Medulla oblongata (tissue), 1 donor: ENCODE data around the gene LRCH1.

Experiments used
- DNase-seq: peaks from one replicate; pipeline ENCODE4 v3.0.0-alpha.2; 2015; ENCODE audit errors: extremely low spot score

The LRCH1 gene

DNA sequence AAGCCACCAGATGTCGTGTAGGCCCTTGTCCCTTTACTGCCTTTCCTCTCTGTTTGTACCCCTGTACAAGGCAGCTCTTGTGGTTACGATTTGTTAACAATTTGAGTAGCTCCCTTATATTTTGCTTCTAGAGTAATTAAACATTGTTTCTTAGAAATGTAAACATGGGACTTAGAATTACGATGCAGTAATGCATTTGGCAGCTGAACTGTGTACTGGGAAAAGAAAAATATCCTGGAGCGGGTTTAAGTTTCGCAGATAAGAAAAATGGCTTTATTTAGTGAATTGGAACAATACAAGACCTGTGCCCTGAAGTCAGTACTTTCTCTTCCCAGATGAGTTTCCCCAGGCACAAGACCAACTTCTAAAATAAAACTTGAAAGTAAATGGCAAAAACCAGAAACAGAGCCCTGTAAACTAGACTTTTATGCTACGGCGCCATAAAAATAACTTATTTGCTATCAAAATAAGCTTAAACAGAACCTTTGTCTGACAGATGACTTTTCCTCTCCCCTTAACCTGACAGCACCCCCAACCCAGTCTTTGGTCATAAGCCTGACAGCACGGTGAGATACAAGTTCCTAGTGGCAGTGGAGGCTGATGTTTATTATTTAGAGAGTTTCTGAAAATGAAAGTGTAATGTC, 63.0 kb downstream of the LRCH1 start:
- no peak for DNase-seq

DNA sequence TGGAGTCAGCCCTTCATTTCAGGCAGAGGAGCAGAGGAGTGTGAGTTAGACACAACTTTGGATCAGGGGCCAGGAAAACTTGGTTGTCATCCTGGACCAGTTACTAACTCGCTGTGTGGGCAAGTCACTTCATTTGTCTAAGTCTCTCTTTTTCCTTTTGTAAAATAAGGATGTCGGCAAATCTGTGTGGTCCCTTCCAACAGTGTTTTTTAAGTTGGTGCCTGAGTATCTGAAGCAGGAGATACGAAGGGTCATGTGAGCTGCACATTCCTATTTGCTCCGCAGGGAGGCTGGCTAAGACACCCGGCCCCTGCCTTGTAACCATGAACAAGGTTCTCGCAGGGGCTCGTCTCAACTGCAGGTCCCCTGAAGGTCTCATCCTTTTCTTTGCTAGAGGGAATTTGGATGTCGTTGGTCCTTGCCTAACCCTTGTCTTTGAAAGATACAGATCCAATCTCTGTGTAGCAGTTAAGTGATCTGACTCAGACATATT, 64.3 kb downstream of the LRCH1 start:
- no peak for DNase-seq

DNA sequence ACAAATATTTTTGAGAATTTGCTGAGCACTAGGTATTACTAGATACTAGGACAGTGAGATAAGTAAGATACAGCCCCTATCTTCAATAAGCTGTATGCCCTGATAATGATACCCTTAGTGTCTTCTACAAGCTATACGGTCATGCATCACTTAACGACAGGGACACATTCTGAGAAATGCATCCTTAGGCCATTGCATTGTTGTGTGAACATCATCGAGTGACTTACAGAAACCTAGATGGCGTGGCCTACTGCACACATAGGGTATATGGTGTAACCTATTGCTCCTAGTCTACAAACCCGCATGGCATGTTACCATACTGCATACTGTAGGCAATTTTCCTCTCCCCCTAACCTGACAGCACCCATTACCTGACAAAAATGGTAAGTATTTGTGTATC, 64.9 kb downstream of the LRCH1 start:
- no peak for DNase-seq

DNA sequence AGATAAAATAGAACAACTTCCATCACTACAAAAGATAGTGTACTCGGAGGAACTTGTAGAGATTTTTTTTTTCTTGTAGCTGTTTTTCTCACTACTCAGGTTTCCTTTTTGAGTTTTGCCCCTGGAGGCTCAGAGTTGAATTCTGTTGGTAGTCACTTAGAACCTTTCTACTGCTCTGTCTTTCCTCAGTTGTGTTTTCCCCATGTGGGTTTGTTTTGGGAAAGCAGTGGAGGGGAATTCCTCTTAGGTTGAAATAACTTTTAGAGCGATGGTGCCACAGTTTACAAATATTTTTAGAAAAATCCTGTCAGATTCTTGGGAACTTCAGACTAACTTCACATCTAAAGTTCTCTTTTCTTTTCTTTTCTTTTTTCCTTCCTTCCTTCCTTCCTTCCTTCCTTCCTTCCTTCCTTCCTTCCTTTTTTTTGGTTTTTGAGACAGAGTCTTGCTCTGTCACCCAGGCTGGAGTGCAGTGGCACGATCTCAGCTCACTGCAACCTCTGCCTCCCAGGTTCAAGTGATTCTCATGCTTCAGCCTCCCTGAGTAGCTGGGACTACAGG, 65.8 kb downstream of the LRCH1 start:
- DNase-seq, result no peak

DNA sequence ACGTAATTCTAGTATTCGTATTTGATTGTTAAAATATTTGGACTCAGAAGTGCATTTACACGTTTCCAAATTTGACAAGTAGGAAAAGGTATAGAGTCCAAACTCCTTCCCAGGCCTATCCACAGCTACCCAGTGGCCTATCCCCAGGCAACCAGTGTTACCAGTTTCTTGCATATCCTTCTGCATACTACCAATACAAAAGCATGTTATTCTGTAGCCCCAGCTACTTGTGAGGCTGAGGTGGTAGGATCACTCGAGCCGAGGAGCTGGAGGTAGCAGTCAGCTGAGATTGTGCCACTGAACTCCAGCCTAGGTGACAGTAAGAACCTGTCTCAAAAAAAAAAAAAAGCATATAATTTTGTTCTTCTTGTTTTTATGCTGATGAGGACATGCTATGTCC, 67.1 kb downstream of the LRCH1 start:
- DNase-seq, result no peak

DNA sequence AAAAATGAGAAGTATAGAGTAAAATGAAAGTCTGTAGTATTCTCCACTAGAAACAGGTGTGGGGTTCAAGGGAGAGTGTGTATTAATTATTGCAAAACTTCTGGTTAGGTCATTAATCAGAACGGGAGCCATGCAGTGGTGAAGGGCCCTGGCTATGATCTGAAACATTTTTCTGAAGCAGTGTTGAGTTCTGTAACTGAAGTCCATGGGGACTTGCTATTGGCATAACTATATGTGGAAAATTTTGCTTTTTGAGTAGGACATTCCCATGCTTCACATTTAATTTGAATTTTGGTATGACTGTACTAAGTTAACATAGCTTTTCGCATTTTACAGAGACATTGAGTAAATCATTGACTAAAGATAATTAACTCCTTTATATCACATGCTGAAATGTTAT, 67.5 kb downstream of the LRCH1 start:
- no peak for DNase-seq

DNA sequence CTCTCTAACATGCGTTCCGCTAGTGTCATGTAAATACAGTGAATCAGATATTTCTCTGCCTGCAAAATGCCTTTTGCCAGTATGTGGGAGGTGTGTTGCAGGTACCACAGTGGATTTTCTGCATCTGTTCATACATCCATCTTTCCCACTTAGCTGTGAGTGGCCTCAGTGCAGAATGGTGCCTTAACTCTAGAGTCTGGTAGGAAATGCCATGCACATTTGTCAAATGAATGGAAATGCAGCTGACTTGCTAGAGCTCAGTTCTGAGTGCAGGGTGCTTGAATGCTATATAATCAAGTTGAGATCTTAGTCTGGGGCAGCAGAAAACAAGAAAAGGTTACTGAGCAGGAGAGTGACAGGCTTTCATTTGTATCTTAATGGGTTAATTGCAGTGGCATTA, 68.2 kb downstream of the LRCH1 start:
- no peak for DNase-seq

DNA sequence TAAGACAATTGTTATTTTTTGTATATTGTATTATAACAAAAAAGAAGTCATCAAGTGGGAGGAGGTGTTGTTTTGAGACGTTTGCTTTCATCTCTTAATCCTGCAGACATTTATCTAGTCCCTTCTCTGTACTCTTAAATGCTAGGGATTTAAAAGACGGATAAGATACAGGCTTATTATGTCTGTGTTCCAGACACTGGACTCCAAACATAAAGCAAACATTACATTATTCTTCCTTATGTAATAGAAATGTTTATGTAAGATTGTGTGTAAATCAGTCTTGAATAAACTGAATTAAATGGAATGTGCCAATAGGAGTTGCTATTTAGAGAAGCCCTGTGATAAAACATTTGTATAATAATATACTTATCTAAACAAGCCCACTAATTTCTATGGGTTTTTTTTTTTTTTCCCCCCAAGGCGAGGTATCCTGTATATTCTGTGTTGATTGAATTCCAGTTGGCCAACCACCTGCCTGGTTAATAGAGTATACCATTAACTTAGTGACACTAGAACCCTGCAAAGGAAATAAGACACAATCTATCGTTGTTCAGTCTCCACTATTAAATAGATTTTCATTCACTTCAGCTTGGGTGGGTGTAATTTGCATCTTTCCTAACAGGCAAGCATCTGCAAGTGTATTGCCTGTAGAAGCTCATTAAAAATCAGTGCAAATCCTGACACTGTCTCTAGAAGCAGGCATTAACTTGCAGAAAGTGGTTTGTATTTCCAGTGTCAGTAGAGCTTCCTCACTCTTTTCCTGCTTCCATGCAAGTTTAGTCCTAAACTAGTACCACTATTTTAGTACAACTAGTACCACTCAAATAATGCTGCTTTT, 69.0 kb downstream of the LRCH1 start:
- DNase-seq, result no peak

DNA sequence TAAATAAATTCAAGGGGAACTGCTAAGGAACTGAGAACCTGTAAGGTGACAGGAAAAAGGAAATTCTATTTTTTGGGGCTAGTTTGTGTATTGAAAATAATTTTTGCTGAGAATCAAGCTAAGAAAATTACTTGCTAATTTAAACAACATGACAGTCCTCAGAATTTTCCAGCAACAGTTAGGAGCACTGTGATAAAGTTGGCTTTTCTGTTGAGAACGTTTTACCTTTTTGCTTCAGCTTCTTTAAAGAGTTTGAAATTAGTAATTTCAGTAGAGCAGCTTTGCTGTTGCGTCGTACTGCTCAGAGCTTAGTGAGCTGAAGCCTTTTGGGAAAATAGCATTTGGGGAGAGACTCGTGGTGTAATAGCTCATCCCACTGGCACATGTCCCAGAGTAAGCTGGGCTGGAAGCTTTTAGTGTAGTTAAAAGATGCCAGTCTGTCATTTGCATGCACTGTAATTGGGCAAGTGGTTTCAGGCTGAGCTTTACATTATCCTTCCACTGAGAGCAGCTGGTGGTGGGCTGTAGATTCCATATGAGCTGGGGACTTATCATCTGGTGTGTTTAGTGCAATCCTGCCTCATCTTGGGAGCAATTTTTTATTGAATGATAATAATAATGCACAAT, 69.8 kb downstream of the LRCH1 start:
- DNase-seq, result peak; percentile 67

DNA sequence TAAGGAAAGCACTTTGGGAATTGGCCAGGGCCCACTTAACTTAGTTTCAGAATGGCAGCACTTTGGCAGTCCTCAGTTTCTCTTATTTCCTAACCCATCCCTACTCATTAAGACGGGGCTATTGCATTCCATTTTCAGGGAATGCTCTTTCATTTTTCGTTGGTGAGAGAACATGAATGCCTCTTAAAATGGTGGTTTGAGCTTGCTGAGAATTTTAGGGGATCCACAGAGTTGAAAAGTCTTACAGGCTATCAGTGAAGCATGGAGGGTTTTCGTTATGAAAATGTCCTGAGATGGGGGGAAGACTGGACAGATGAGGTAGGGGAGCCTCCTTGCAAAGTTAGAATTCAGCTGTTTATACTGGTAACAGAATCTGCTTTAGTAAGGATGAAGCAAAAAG, 71.4 kb downstream of the LRCH1 start:
- no peak for DNase-seq

DNA sequence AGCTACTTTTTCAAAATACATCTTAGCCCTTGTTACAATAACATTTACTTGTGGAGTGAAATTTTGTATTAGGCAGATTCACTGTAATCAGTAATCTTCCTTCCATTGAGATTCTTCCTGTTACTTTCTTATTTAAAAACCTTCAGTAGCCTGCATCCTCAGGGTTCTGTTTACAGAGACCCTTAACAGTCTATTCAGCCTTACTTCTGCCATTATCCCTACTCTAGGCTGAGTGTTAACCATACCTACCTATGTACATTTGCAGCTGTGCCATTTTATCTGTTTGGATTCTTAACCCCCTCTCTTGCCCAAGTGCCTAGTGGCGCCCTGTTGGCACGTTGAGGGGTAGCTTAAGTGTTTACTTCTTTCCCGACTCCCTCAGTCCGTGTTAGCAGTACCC, 71.9 kb downstream of the LRCH1 start:
- no peak for DNase-seq

DNA sequence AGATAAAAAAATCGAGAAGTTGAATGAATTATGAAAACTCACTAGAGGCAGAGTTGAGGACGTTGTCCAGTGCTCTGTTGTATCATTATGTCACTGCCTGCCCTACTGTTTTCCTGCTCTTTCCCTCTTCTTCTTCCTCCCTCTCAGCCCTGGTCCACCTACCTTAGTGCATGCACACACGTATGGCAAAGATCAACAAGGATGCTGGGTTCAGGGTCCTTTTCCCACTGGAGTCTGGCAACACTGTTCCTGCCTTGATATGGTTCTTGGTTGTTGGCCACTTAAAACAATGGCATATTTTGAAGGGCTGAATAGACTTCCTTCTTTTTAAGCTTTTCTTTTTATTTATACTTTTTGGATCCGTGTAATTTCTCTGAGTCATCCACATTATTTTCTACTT, 74.5 kb downstream of the LRCH1 start:
- no peak for DNase-seq

DNA sequence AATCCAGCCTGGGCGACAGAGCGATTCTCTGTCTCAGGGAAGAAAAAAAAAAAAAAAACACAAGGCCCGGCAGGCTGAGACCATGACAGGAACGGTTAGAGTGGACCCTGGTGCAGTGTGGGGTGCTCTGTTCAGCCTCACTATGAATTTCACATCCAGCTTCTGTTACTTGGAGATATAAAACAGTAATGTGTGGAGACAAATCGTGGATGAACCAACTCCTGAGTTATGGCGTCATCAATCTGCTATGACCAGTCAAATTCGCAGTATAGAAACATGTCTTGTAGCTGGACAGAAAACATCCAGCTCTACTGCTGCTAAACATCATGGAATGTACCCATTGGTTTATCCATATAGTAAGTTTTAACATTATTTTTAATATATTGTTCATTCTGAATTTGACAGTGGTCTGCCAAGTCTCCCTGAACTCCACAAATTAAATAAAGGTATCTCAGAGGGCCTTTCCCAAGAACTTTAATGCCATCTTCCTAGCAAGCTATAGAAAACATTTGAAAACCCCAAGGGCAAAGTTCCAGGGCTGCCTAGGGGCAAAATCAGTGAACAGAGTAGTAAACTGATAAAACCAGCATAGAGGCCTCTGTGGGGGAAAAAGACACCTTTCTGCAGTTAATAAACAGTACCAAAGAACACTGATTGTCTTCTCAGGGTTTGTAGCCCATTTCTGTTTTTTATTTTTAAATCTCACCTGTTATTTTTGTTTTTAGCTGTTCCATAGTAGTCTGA, 75.8 kb downstream of the LRCH1 start:
- DNase-seq, result no peak

DNA sequence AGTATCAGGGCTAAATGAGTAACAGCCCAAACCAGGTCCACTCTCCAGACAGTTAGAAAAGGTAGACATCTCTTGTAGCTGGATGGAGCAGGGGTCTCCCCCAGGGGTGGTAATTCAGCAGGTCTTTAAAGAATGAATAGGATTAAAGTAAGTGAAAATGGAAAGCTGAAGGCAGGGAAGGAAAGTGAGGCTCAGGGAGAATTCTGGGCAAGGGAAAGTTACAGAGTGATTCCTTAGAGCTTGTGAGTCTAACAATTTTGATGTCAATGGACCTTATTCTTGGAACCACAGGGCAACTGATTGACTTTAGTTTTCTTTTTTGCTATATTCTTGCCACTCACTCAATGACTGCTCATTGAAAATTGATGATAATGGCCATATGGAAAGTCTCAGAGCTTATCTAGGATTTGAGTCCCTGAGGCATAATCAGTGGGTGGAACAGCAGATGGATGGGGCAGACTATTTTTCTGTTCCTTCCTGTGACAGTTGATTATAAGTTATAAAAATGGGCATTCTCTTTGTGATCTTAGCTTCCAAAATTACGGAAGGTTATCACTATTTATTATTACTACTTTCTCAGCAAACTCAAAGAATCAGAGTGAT, 76.9 kb downstream of the LRCH1 start:
- DNase-seq, result no peak

DNA sequence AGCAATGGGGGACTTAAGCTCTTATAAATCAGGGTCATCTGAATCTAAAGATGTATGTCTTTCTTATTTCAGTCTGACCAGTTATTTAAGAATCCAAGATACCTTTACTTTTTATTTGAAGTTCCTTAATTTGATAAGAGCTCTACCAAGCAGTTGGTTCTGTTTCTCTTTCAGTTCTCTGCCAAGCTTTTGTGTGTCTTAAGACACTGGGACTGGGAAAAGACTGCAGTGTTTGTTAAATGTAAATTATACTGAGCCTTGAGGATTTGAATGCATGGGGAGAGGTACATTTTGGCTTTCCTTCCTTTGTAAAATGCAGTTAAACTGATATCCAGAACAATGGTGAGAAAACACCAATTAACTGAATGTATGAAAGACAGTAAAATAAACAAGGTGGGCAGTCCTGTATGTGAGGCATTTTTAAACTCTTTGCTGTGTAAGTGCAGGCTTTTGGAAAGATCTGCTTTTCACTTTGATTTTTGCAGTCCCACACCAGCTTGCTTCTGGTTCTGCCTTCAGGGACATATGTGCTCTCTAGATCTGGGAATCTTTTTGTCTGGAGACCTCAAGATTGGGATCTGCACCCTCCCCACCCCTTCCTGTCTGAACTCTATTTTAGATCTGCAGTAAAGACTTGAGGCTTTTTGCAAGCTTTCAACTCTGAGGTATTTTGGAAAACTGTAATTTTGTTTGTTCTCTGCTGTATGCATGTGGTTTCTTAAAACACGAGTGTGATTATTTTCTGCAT, 77.6 kb downstream of the LRCH1 start:
- DNase-seq, result no peak

DNA sequence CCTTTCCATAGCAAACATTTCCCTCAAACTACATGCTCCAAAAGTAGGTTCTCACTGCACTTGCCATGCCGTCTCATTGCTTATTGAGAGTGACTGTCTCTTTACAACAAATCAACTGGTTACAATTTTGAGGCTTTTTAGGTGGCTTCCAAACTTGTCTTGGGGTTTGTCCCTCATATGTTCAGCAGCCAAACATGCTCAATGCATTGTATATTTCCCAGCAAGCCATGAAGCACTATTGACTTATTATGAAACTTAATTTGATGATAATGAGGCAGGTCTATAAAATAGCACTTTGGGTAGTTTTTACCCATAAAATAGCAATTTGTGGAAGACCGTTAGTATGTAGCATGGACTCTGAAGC, 78.2 kb downstream of the LRCH1 start:
- no peak for DNase-seq

DNA sequence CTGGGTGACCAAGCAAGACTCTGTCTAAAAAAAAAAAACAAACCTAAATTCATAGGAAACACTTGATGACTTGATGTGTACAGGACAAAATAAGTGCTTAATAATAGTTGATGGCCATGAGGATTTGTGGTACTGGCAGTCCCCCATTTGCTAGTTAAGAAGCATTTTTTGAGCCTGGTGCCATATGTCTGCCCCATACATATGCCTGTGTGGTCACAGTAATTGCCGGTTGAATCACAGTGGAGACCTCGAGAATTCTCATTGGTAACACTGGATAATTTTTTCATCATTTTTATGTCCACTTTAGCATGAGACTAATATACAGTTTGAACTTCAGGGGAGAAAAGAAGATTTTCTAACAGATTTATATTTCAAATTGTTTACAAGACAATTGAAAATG, 79.2 kb downstream of the LRCH1 start:
- no peak for DNase-seq

DNA sequence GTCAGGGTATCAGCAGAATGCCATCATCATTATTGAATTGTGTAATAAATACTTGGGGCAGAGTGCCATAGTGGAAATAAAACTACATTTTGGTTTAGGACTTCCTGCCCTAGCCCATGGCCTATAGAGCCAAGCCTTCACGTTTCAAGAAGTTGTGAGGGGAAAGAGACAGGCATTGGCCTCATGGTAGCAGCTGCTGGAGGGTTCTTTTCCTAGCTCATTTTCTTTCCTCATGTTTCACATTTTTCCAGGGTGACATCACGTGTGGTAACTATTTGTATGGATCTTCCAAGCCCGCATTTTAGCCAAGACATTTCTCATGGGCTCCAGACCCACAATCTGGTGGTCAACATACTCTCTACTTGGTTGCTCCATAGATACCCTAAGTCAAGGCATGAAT, 80.4 kb downstream of the LRCH1 start:
- DNase-seq, result no peak

DNA sequence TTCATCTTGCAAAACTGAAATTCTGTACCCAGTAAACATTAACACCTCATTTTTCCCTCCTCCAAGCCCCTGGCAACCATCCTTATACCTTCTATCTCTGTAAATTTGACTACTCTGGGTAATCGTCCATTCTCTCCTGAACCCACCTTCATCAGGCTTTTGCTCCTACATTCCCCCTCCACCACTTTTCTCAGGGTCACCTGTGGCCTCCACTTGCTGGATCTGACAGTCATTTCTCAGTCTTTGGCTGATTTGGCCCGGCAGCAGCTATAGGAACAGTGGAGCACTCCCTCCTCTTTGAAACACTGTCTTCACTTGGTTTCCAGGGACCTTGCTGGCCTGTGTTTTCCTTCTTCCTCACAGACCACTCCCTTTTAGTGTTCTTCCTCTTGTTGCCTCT, 83.5 kb downstream of the LRCH1 start:
- DNase-seq, result no peak

DNA sequence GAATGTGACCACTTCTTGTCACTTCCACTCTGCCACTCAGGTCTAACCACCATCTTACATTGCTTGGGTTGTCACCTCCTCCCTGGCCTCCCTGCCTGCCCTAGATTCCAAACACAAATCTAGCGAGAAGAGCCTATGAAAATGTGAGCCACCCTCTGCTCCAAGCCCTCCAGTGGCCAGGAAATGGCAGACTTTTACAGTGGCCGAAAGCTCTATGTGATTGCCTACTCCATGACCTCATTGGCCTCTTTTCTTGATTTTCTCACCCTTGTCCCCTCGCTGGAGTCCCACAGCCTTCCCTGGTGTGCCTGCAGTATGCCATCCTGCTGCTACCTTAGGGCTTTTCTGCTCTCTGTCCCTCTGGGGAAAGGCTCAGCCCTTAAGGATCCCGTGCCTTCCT, 84.2 kb downstream of the LRCH1 start:
- DNase-seq, result no peak

DNA sequence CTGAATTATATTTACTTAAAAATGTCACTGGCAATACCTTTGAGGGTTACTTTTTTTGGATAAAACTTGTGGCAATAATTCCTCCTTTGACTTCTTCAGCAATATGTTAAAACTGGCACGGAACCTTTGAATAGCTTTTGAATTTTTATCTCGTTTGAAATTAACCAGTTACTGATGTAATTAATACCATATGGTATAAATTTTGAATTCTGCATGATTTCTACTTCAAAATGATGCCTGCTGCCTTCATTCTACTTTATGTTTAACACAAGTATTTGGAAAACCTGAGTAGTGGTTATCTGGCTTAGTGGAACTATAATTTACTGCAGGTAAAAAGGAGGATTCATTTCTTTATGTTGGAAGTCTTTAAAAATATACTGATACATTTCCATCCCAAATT, 85.3 kb downstream of the LRCH1 start:
- DNase-seq, result no peak
